Activated CD4-positive, CD25-positive, alpha-beta regulatory T cell treated with anti-CD3 and anti-CD28 coated beads, Interleukin-2, amount 50 U/mL, for 72 hours (primary cell): ENCODE results near the gene AIFM2.
A peak's percentile ranks its signal among the peaks of the same experiment; 100 is the strongest.
"Not testable (repeated sequence)": the region's sequence is repeated elsewhere in the genome, so short reads cannot be mapped to it uniquely, and the experiment has no call there.

Experiments used
- DNase-seq: peaks from one replicate; pipeline ENCODE4 v3.0.0; 2021

AIFM2 gene

GRCh38 chr10:70145666-70146488 is 13.3 kb upstream of the AIFM2 start:
- DNase-seq = peak; percentile 76

GRCh38 chr10:70145166-70145665 is 12.6 kb upstream of the AIFM2 start:
- DNase-seq = no peak

GRCh38 chr10:70144372-70145110 is 11.9 kb upstream of the AIFM2 start:
- no peak for DNase-seq

- DNase-seq = no peak
These were observed 9.9 kb upstream of the AIFM2 start for GRCh38 chr10:70142555-70142954.

- DNase-seq = no peak
These were observed 7.7 kb upstream of the AIFM2 start for GRCh38 chr10:70140297-70140696.

- no peak for DNase-seq
These were observed 7.3 kb upstream of the AIFM2 start for GRCh38 chr10:70139997-70140250.

GRCh38 chr10:70139151-70139996 is 6.7 kb upstream of the AIFM2 start:
- DNase-seq = no peak

- DNase-seq = no peak
These were observed 5.6 kb upstream of the AIFM2 start for GRCh38 chr10:70137927-70138883.

- peak; percentile 5 for DNase-seq
These were observed 4.5 kb upstream of the AIFM2 start for GRCh38 chr10:70137135-70137534.

GRCh38 chr10:70135684-70136083 is 3.1 kb upstream of the AIFM2 start:
- no peak for DNase-seq

GRCh38 chr10:70135046-70135445 is 2.4 kb upstream of the AIFM2 start:
- DNase-seq = no peak

GRCh38 chr10:70131560-70131937 is 1.1 kb downstream of the AIFM2 start:
- DNase-seq = peak; percentile 29

GRCh38 chr10:70130878-70131559 is 1.6 kb downstream of the AIFM2 start:
- no peak for DNase-seq

- DNase-seq = no peak
These were observed 5.8 kb downstream of the AIFM2 start for GRCh38 chr10:70126700-70127395.

- no peak for DNase-seq
These were observed 6.6 kb downstream of the AIFM2 start for GRCh38 chr10:70125918-70126552.

GRCh38 chr10:70124918-70125317 is 7.7 kb downstream of the AIFM2 start:
- no peak for DNase-seq

GRCh38 chr10:70124415-70124814 is 8.2 kb downstream of the AIFM2 start:
- DNase-seq = no peak

- DNase-seq = no peak
These were observed 8.8 kb downstream of the AIFM2 start for GRCh38 chr10:70123817-70124216.

GRCh38 chr10:70123166-70123565 is 9.5 kb downstream of the AIFM2 start:
- not testable (repeated sequence) for DNase-seq

- DNase-seq = no peak
These were observed 9.9 kb downstream of the AIFM2 start for GRCh38 chr10:70122742-70123141.
